ENCODE data around the gene ZNF664. TPM values are rescaled to one million over a fixed set of nuclear protein-coding genes. Genes with fewer than 3 reads are reported as not detected.

Gene ZNF664
- total and polyA plus RNA-seq, 10 of the 15 experiments (the other 5 are each of a cell fraction or from before 2014, with no cell fraction given), result 1.8 to 65.6 (median 30.8) TPM

GRCh38 chr12:123997033-123997822, 24.2 kb downstream of the ZNF664 start:
- RAD21 ChIA-PET (ENCODE audit: unreplicated experiment), result no interaction called here
- no peak overlapping the region for H2AFZ ChIP-seq (ENCODE audit: control insufficient read depth, low read depth, low read length)
- DNase-seq (ENCODE audit: low read depth, low spot score) (no peak), ATAC-seq (no peak), FAIRE-seq (no peak)
- no peak overlapping the region for H3K9ac ChIP-seq (ENCODE audit: control insufficient read depth, insufficient read depth, low read length)
- no peaks in the 10 kb centered on the region for H3K79me2 ChIP-seq (ENCODE audit: control insufficient read depth, insufficient read depth, low read length)
- POLR2A ChIA-PET, result no interaction called here
- H3K36me3 ChIP-seq (ENCODE audit: control insufficient read depth in 2 of 2, insufficient read depth in 2 of 2, low read length in 1 of 2), result peaks cover 4 to 8% of the 10 kb centered on the region in 2 experiments
- no peak overlapping the region for H3K4me3 ChIP-seq
- H3K27ac ChIP-seq (ENCODE audit: control insufficient read depth, insufficient read depth), result no peak overlapping the region
- BruUV-seq (replicated peaks), result no TSS peak
- no peaks in the 10 kb centered on the region for H3K4me1 ChIP-seq (ENCODE audit: control insufficient read depth, insufficient read depth, low read length)
- no peaks in the 10 kb centered on the region for H3K9me3 ChIP-seq (replicated peaks; ENCODE audit: control insufficient read depth, insufficient read depth, low read length)
- 97% methylated on average over 6 of the region's 6 CpGs for WGBS (ENCODE audit: insufficient coverage, insufficient replicate concordance, low lambda C conversion rate, missing lambda C conversion rate)
- intact Hi-C loops (cut with micrococcal nuclease; ENCODE audit: unreplicated experiment), result no loop called here
- no peak for TF ChIP-seq POLR2AphosphoS5 (IDR thresholded peaks at IDR 0.05; ENCODE audit: low read length)
- TF ChIP-seq E2F8 (IDR thresholded peaks at IDR 0.05; ENCODE audit: low read depth, partially characterized antibody), result no peak
- no peak for TF ChIP-seq MYB (IDR thresholded peaks at IDR 0.05; ENCODE audit: borderline replicate concordance, low read depth, low read length)
- no peaks in the 10 kb centered on the region for H3K27me3 ChIP-seq (replicated peaks in 1 of 2; ENCODE audit: control insufficient read depth in 2 of 2, insufficient read depth in 2 of 2, low read length in 1 of 2)
- H3K4me2 ChIP-seq (ENCODE audit: control insufficient read depth, insufficient read depth), result no peak overlapping the region
- CTCF ChIA-PET, result interaction anchor here (1.1 to 4.5 kb wide), 4 partner anchors 9 to 35 kb away, joined by 3 to 18 read pairs (median 14); no protein-coding TSS in a partner anchor
- SMC1A ChIA-PET (ENCODE audit: uncharacterized antibody, unreplicated experiment), result interaction anchor here (3.1 kb wide), 1 partner anchor 11 kb away, joined by 11 read pairs; no protein-coding TSS in a partner anchor
- in situ Hi-C loops (cut with MboI), result no loop called here
- no peaks in the 10 kb centered on the region; the same call in 1 of the 2 replicates for H4K20me1 ChIP-seq (ENCODE audit: control insufficient read depth, insufficient read depth)

Data from GM12878 (cell line).